ENCODE results near the gene PCDHA12. TPM values are rescaled to one million over a fixed set of nuclear protein-coding genes. Genes with fewer than 3 reads are reported as not detected.
"Not testable (repeated sequence)": the region's sequence is repeated elsewhere in the genome, so short reads cannot be mapped to it uniquely, and the experiment has no call there.

Gene PCDHA12
- total RNA-seq, 4 donors from 2014 or later: 0.15 to 0.26 TPM; not detected in 2

- no peak overlapping the region for H3K27ac ChIP-seq
- H3K4me3 ChIP-seq: no peak overlapping the region
- peaks cover 0 to 37% (median 19%) of the 10 kb centered on the region in 3 donors for H3K9me3 ChIP-seq
- H3K36me3 ChIP-seq: no peaks in the 10 kb centered on the region
- no peaks in the 10 kb centered on the region for H3K4me1 ChIP-seq
- H3K27me3 ChIP-seq: peaks cover 0 to 31% (median 0%) of the 10 kb centered on the region in 4 donors
- TF ChIP-seq POLR2A (IDR thresholded peaks at IDR 0.05) (no peak), CTCF (IDR thresholded peaks at IDR 0.05) (no peak)
- no peak for DNase-seq
- intact Hi-C loops (cut with DNase I): no loop called here
- 63 to 64% methylated on average over 39 to 61 of the region's 103 CpGs for WGBS, 2 donors
Measured at GRCh38 chr5:140835622-140836510, 39.2 kb upstream of the PCDHA12 start.

GRCh38 chr5:140840978-140841962 lies 33.8 kb upstream of the PCDHA12 start, which contains the start of gene PCDHA8:
TSS of gene PCDHA8 (plus strand) at chr5:140841187. CDS start at chr5:140841322, 135 bp downstream.
- peaks cover 0 to 19% (median 0%) of the 10 kb centered on the region in 4 donors for H3K27me3 ChIP-seq
- 30 to 34% methylated on average over 18 to 40 of the region's 47 CpGs for WGBS, 2 donors
- DNase-seq: no peak
- H3K4me1 ChIP-seq: no peaks in the 10 kb centered on the region
- no peak for TF ChIP-seq CTCF (IDR thresholded peaks at IDR 0.05)
- TF ChIP-seq POLR2A (IDR thresholded peaks at IDR 0.05): no peak
- H3K4me3 ChIP-seq: no peak within 1 kb of the TSS
- no peak within 1 kb of the TSS for H3K27ac ChIP-seq
- no peaks in the 10 kb centered on the region for H3K36me3 ChIP-seq
- peaks cover 0 to 42% (median 20%) of the 10 kb centered on the region in 3 donors for H3K9me3 ChIP-seq
- intact Hi-C loops (cut with DNase I): no loop called here

- Histone ChIP-seq H3K9me3 (peaks cover 0 to 34% (median 16%) of the 10 kb centered on the region in 3 donors), H3K36me3 (no peaks in the 10 kb centered on the region), H3K27me3 (peaks cover 0 to 28% (median 0%) of the 10 kb centered on the region in 4 donors), H3K27ac (no peak overlapping the region), H3K4me1 (no peaks in the 10 kb centered on the region), H3K4me3 (no peak overlapping the region)
- TF ChIP-seq POLR2A (IDR thresholded peaks at IDR 0.05) (no peak), CTCF (IDR thresholded peaks at IDR 0.05) (no peak)
- intact Hi-C loops (cut with DNase I): no loop called here
- 67 to 68% methylated on average over 34 of the region's 87 CpGs for WGBS, 2 donors
- no peak for DNase-seq
Measured at GRCh38 chr5:140842798-140843733, 32.0 kb upstream of the PCDHA12 start.

- DNase-seq; H3K27ac ChIP-seq; H3K4me3 ChIP-seq; H3K4me1 ChIP-seq; H3K36me3 ChIP-seq; intact Hi-C loops (cut with DNase I): not testable (repeated sequence)
- peaks cover 0 to 30% (median 24%) of the 10 kb centered on the region in 3 donors for H3K9me3 ChIP-seq
- peaks cover 0 to 43% (median 0%) of the 10 kb centered on the region in 4 donors for H3K27me3 ChIP-seq
- 23 to 27% methylated on average over 8 to 10 of the region's 48 CpGs for WGBS, 2 donors
Measured at GRCh38 chr5:140848139-140849102, 26.7 kb upstream of the PCDHA12 start, which contains the start of gene PCDHA9. TSS of gene PCDHA9 (plus strand) at chr5:140848382. CDS start at chr5:140848496, 114 bp downstream.

- H3K4me1 ChIP-seq; H3K4me3 ChIP-seq; DNase-seq; H3K27ac ChIP-seq; intact Hi-C loops (cut with DNase I); H3K36me3 ChIP-seq: not testable (repeated sequence)
- peaks cover 0 to 44% (median 0%) of the 10 kb centered on the region in 4 donors for H3K27me3 ChIP-seq
- peaks cover 0 to 33% (median 23%) of the 10 kb centered on the region in 3 donors for H3K9me3 ChIP-seq
- 65 to 72% methylated on average over 20 to 57 of the region's 101 CpGs for WGBS, 2 donors
Measured at GRCh38 chr5:140849831-140850634, 25.1 kb upstream of the PCDHA12 start.

Measured in esophagus squamous epithelium (tissue), 5 donors.